Ovary (tissue), 9 donors: ENCODE data around the gene IGSF11. TPM values are rescaled to one million over a fixed set of nuclear protein-coding genes. Genes with fewer than 3 reads are reported as not detected.

Source experiments
- DNase-seq, 5 donors: peaks; one replicate each; pipeline ENCODE4 v3.0.0-alpha.2; 2019 to 2020
- H3K27ac ChIP-seq, 2 donors: fragments of 200-600 bp; one replicate each; pipeline versions ENCODE4 v1.5.1 to v1.8.0; 2019 to 2022
- H3K27me3 ChIP-seq: fragments of 200-600 bp; one replicate; pipeline ENCODE4 v1.8.0; 2022
- H3K36me3 ChIP-seq: fragments of 200-600 bp; sonication (generic); one replicate; pipeline ENCODE4 v1.5.1; 2019
- H3K4me1 ChIP-seq: one replicate; pipeline ENCODE4 v1.8.1; 2013; ENCODE audit warnings: mild to moderate bottlenecking, moderate library complexity; ENCODE audit not compliant: insufficient read depth
- H3K4me3 ChIP-seq: fragments of 200-600 bp; sonication (generic); one replicate; pipeline ENCODE4 v1.5.1; 2017
- H3K9me3 ChIP-seq, 2 donors: fragments of 200-600 bp in 1 of 2; sonication (generic) in 1 of 2; one replicate each; pipeline versions ENCODE4 v1.5.1 to v1.8.1; 2013 to 2019; ENCODE audit warnings: mild to moderate bottlenecking in 1 of 2, moderate library complexity in 1 of 2
- EP300 ChIP-seq: sonication (generic); formaldehyde crosslinking; IDR thresholded peaks from one replicate; pipeline ENCODE4 v1.6.1; 2017; ENCODE audit warnings: antibody characterized with exemption
- POLR2A ChIP-seq: fragments of 450-650 bp; IDR thresholded peaks from one replicate; pipeline ENCODE4 v1.6.1; 2017; ENCODE audit warnings: antibody characterized with exemption, mild to moderate bottlenecking, moderate library complexity
- WGBS, 3 donors: extraction: QIAGEN DNeasy Blood & Tissue Kit in 1 of 3; methylation state at CpG; one replicate each; pipeline versions ENCODE4 v1.1.5 to v1.1.7; 2013 to 2017; 5-methylcytosine and 5-hydroxymethylcytosine counted together
- intact Hi-C, 4 donors: fragments of 100-400 bp; cut with DNase I; formaldehyde crosslinking; loops; one replicate each; pipeline versions ENCODE4 v1.11.0 to v1.15.1; 2022 to 2023
- polyA plus RNA-seq, 2 donors: library from polyadenylated mRNA; stranded (reverse); fragments of 200-250 nt in 1 of 2; fragments of 350-450 nt in 1 of 2; fragmentation: Illumina TruSeq in 1 of 2; extraction: RNeasy Lipid Tissue Mini Kit (QIAGEN cat#74804) in 1 of 2; gene quantifications; one replicate each; pipeline ENCODE4 v1.2.3, GENCODE V29; 2013 to 2014
- total RNA-seq, 7 donors: library from RNA; depleted of rRNA in 2 of 7; stranded (reverse); fragments of >200 nt in 2 of 7; fragmentation: NEBNext Ultra II Directional in 3 of 7; extraction: Animal tissue kit (Norgen Biotek cat#: 25700) in 3 of 7; gene quantifications; one replicate each; pipeline versions ENCODE4 v1.1.0 to v1.2.4, GENCODE V29; 2016 to 2023
- TF ChIP-seq, protein P1 (sequence below), 3 donors: fragments of 450-650 bp in 2 of 3; fragments of 200-600 bp in 1 of 3; IDR thresholded peaks; one replicate each; pipeline versions ENCODE4 v1.5.1 to v1.8.0; 2016 to 2022; ENCODE audit warnings: antibody characterized with exemption in 3 of 3, mild to moderate bottlenecking in 1 of 3
- donor health status: DM: no; HTN: no; CAD: no; lungs with moderate emphysema.
- donor health status: DM: no; HTN: no; CAD: no.
- donor health status: Bipolar disorder and iron deficiency.
- donor health status: DM: yes; HTN: yes; CAD: no.
- donor health status: DM: no; HTN: no; CAD: no.
- donor health status: DM: yes; HTN: yes; CAD: no.

IGSF11 gene
- total and polyA plus RNA-seq, 9 donors, result 8.9 to 22.3 (median 16.8) TPM

DNA sequence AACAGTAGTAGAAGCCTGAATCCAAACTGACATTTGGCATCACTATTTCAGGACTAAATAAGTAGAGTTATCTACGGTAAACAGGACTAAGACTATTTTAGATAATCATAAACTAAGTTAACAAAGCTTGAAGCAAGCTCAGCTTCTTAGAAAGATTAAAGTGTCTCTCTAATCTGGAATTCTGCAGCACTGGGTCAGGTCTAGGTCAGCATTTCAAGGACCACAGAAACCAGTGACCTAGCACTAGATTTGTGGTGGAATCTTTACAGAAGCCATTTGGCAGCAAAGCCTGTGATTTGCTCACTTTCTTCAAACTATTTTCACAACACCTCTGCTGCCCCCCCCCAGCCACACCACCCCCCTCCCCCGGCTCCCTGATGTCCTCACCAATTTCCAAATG lies 37.5 kb downstream of the IGSF11 start:
- TF ChIP-seq EP300 (no peak), POLR2A (no peak)
- TF ChIP-seq, protein P1, sequence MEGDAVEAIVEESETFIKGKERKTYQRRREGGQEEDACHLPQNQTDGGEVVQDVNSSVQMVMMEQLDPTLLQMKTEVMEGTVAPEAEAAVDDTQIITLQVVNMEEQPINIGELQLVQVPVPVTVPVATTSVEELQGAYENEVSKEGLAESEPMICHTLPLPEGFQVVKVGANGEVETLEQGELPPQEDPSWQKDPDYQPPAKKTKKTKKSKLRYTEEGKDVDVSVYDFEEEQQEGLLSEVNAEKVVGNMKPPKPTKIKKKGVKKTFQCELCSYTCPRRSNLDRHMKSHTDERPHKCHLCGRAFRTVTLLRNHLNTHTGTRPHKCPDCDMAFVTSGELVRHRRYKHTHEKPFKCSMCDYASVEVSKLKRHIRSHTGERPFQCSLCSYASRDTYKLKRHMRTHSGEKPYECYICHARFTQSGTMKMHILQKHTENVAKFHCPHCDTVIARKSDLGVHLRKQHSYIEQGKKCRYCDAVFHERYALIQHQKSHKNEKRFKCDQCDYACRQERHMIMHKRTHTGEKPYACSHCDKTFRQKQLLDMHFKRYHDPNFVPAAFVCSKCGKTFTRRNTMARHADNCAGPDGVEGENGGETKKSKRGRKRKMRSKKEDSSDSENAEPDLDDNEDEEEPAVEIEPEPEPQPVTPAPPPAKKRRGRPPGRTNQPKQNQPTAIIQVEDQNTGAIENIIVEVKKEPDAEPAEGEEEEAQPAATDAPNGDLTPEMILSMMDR (IDR thresholded peaks at IDR 0.05), result no peak
- H3K4me3 ChIP-seq, result no peak overlapping the region
- H3K36me3 ChIP-seq, result no peaks in the 10 kb centered on the region
- no peaks in the 10 kb centered on the region for H3K9me3 ChIP-seq
- H3K27me3 ChIP-seq, result no peaks in the 10 kb centered on the region
- WGBS, 3 donors, result 29 to 46% (median 39%) methylated on average over 2 of the region's 2 CpGs
- peaks cover 2% of the 10 kb centered on the region for H3K4me1 ChIP-seq
- H3K27ac ChIP-seq, result no peak overlapping the region
- DNase-seq, result no peak
- intact Hi-C loops, result no loop called here

DNA sequence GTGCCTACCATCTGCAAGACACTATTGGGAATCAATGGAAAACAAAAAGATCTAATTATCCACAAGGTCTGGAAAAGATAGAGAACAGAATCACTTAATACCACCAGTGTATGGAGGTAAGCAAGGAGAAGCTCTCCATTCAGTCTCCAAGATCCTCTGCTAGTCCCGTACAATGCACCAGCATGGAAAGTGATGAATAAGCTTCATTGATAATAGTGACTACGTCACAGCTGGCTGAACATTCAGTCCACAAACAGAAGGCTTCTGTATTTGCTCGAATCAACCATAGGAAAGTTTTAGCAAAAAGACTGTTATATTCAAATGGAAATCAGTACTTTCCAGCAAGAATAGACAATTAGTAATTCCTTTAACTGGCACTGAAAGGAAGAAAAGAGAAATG lies 42.9 kb downstream of the IGSF11 start:
- TF ChIP-seq POLR2A (no peak), EP300 (no peak)
- TF ChIP-seq, protein P1 (IDR thresholded peaks at IDR 0.05), result no peak
- Histone ChIP-seq H3K36me3 (no peaks in the 10 kb centered on the region), H3K4me3 (no peak overlapping the region), H3K27ac (peak overlapping the region in 1 of 2 donors; percentile 63), H3K9me3 (no peaks in the 10 kb centered on the region), H3K4me1 (peaks cover 13% of the 10 kb centered on the region), H3K27me3 (no peaks in the 10 kb centered on the region)
- intact Hi-C loops, result loop anchor here in 1 of 4 donors (5.0 kb wide), 1 partner anchor 41 kb away; the partner anchor contains the start of gene IGSF11
- 8 to 26% (median 11%) methylated on average over 3 of the region's 3 CpGs for WGBS, 3 donors
- peak in 2 of 5 donors; percentile 62 to 71 for DNase-seq

DNA sequence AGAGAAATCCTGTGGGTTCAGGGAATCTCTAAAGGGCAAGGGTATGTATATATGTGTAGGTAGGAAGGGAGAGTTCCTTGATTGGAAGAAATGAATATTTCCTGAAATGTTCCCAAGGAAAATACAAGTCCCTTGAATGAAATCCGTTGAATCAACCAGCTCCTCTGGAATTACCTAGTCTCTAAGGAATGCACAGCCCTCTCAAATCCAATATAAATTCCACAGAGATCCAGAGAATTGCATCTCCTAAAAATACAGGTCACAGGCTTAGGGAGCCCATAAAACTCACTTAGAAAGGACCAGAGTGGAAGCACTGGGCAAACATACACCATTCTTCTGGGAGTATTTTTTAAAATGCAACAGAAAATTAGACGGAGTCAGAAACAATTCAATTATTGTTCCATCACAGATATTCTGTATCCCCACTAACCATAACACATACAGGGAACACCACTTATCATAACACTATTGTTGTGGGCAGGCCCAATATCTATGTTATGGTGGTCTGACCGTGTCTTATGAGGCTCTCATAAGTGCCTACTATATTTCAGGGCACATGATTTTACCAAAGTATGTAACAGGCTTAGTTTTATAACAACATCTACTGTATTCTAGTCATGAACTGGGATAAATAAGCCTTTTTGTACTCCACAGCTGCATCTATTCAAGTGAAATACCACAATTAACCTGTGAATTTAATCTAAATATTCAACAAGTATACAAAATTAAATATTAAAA lies 43.7 kb downstream of the IGSF11 start:
- no peak for DNase-seq
- peak overlapping the region in 1 of 2 donors; percentile 63 for H3K27ac ChIP-seq
- WGBS, 3 donors, result 26 to 40% (median 37%) methylated on average over 3 of the region's 3 CpGs
- H3K4me3 ChIP-seq, result no peak overlapping the region
- no peaks in the 10 kb centered on the region for H3K9me3 ChIP-seq
- H3K4me1 ChIP-seq, result peaks cover 16% of the 10 kb centered on the region
- TF ChIP-seq, protein P1 (IDR thresholded peaks at IDR 0.05), result no peak
- TF ChIP-seq POLR2A (no peak), EP300 (no peak)
- H3K36me3 ChIP-seq, result no peaks in the 10 kb centered on the region
- intact Hi-C loops, result loop anchor here in 1 of 4 donors (5.0 kb wide), 1 partner anchor 41 kb away; the partner anchor contains the start of gene IGSF11
- H3K27me3 ChIP-seq, result no peaks in the 10 kb centered on the region

DNA sequence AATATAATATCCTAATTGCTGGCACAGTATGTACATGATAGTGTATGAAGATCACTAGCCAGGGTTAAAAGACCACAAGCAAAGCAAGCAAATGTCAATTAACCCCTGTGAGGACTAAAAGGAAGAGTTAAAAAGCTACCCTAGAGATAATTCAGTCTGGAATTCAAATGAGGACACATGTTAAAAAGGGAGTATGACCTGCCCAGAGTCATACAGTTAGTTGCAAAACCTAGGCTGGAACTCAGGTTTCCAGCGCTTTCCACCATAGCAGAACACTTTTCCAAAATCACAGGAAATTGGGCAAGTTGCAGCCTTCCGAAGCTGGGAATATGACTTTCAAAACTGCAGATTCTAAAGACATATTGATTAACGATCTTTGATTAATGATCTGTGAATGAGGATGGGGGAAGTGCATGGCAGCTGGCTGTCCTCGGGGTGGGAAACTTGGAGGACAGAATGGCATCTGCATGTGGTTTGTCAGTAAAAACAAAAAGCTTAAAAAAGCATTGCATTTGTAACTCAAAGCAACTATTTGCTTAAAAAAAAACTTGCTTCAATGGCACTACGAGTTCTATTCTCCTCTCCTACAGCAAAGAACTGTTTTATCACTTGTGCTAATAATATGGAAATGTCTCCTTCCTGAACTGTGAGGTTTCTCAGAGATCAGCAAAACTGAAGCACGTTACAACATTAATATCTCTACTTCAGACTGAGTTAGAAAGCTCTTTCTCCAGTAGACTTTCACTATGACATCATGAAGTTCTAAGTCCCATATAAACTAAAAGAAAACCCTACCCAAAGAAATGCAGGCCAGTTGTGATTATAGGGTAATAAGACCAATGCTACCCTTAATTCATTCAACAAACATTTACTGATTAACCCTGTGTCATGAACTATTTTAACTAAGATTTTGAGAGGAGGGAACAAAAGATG lies 46.2 kb downstream of the IGSF11 start:
- TF ChIP-seq EP300 (no peak), POLR2A (no peak)
- TF ChIP-seq, protein P1 (IDR thresholded peaks at IDR 0.05), result no peak
- Histone ChIP-seq H3K27ac (no peak overlapping the region), H3K4me1 (peaks cover 18% of the 10 kb centered on the region), H3K9me3 (no peaks in the 10 kb centered on the region), H3K36me3 (no peaks in the 10 kb centered on the region), H3K4me3 (no peak overlapping the region), H3K27me3 (no peaks in the 10 kb centered on the region)
- WGBS, 3 donors, result 38 to 46% (median 46%) methylated on average over 6 of the region's 6 CpGs
- intact Hi-C loops, result no loop called here
- no peak for DNase-seq
